HG02973 (cell line): ENCODE data around the gene RASA3.

ENCODE experiments used
- ATAC-seq: cut with Tn5 transposase; IDR thresholded peaks from one replicate; pipeline ENCODE4 v1.9.1; 2021; ENCODE audit warnings: moderate library complexity; ENCODE audit not compliant: unreplicated experiment

The RASA3 gene

GRCh38 chr13:113943821-113944565 lies 188.4 kb downstream of the RASA3 start:
- ATAC-seq = no peak

- ATAC-seq = no peak
These were observed 189.8 kb downstream of the RASA3 start for GRCh38 chr13:113942591-113943103.

GRCh38 chr13:113941571-113942191 lies 190.7 kb downstream of the RASA3 start:
- no peak for ATAC-seq

GRCh38 chr13:113939944-113940297 lies 192.5 kb downstream of the RASA3 start:
- ATAC-seq = no peak

GRCh38 chr13:113939129-113939943 lies 193.1 kb downstream of the RASA3 start:
- no peak for ATAC-seq

- ATAC-seq = no peak
These were observed 193.7 kb downstream of the RASA3 start for GRCh38 chr13:113938716-113939115.

- no peak for ATAC-seq
These were observed 194.2 kb downstream of the RASA3 start for GRCh38 chr13:113938246-113938645.

- no peak for ATAC-seq
These were observed 194.8 kb downstream of the RASA3 start for GRCh38 chr13:113937527-113938180.

- ATAC-seq = no peak
These were observed 195.3 kb downstream of the RASA3 start for GRCh38 chr13:113937073-113937472.

- ATAC-seq = no peak
These were observed 196.1 kb downstream of the RASA3 start for GRCh38 chr13:113936166-113936965.

- no peak for ATAC-seq
These were observed 197.2 kb downstream of the RASA3 start for GRCh38 chr13:113935001-113935844.

GRCh38 chr13:113934576-113934975 lies 197.8 kb downstream of the RASA3 start:
- no peak for ATAC-seq

- ATAC-seq = no peak
These were observed 198.5 kb downstream of the RASA3 start for GRCh38 chr13:113933901-113934300.

GRCh38 chr13:113931841-113932459 lies 200.5 kb downstream of the RASA3 start:
- no peak for ATAC-seq

- no peak for ATAC-seq
These were observed 201.5 kb downstream of the RASA3 start for GRCh38 chr13:113930671-113931637.

GRCh38 chr13:113929628-113930615 lies 202.5 kb downstream of the RASA3 start:
- ATAC-seq = no peak
